Measurements from ENCODE around the gene GMCL2.
"Not testable (repeated sequence)": the region's sequence is repeated elsewhere in the genome, so short reads cannot be mapped to it uniquely, and the experiment has no call there.

GMCL2 gene

GRCh38 chr5:178187014-178187413 is at the start of gene GMCL2:
GMCL2 (minus strand) TSS chr5:178187371; CDS start chr5:178187299, 72 bp downstream.
- no peak for DNase-seq

GRCh38 chr5:178236679-178237078 is 49.5 kb upstream of the GMCL2 start:
- DNase-seq: no peak

GRCh38 chr5:178236126-178236525 is 49.0 kb upstream of the GMCL2 start:
- no peak for DNase-seq

GRCh38 chr5:178235588-178235974 is 48.4 kb upstream of the GMCL2 start:
- DNase-seq: no peak

GRCh38 chr5:178234750-178235587 is 47.8 kb upstream of the GMCL2 start:
- peak; percentile 40 for DNase-seq

- no peak for DNase-seq
These were observed 47.1 kb upstream of the GMCL2 start for GRCh38 chr5:178234121-178234749.

GRCh38 chr5:178232920-178233429 is 45.8 kb upstream of the GMCL2 start:
- DNase-seq: no peak

- peak; percentile 13 for DNase-seq
These were observed 45.2 kb upstream of the GMCL2 start, which contains the start of gene PHYKPL for GRCh38 chr5:178232124-178232919. PHYKPL (minus strand) TSS chr5:178232802; CDS start chr5:178232550, 252 bp downstream.

GRCh38 chr5:178231539-178232123 is 44.5 kb upstream of the GMCL2 start:
- no peak for DNase-seq

GRCh38 chr5:178230879-178231538 is 43.8 kb upstream of the GMCL2 start:
- DNase-seq: no peak

GRCh38 chr5:178229861-178230260 is 42.7 kb upstream of the GMCL2 start:
- DNase-seq: no peak

GRCh38 chr5:178229111-178229510 is 41.9 kb upstream of the GMCL2 start:
- not testable (repeated sequence) for DNase-seq

- DNase-seq: no peak
These were observed 41.4 kb upstream of the GMCL2 start for GRCh38 chr5:178228609-178229008.

GRCh38 chr5:178227929-178228328 is 40.8 kb upstream of the GMCL2 start:
- no peak for DNase-seq

GRCh38 chr5:178227138-178227659 is 40.0 kb upstream of the GMCL2 start:
- DNase-seq: no peak

GRCh38 chr5:178225174-178225573 is 38.0 kb upstream of the GMCL2 start:
- no peak for DNase-seq

- DNase-seq: no peak
These were observed 37.2 kb upstream of the GMCL2 start for GRCh38 chr5:178224403-178224802.

- no peak for DNase-seq
These were observed 36.7 kb upstream of the GMCL2 start for GRCh38 chr5:178223828-178224335.

- DNase-seq: no peak
These were observed 36.1 kb upstream of the GMCL2 start for GRCh38 chr5:178223196-178223773.

GRCh38 chr5:178222292-178222691 is 35.1 kb upstream of the GMCL2 start:
- DNase-seq: no peak

- DNase-seq: no peak
These were observed 34.7 kb upstream of the GMCL2 start for GRCh38 chr5:178221853-178222252.

All from GF-D8 (cell line).